Uterus (tissue), 4 donors: ENCODE data around the gene CDS2. TPM values are rescaled to one million over a fixed set of nuclear protein-coding genes. Genes with fewer than 3 reads are reported as not detected.
"Not testable (repeated sequence)": the region's sequence is repeated elsewhere in the genome, so short reads cannot be mapped to it uniquely, and the experiment has no call there.

Source experiments
- DNase-seq, 2 donors: peaks; one replicate each; pipeline ENCODE4 v3.0.0-alpha.2; 2019 to 2020
- H3K27ac ChIP-seq, 2 donors: fragments of 200-600 bp; sonication (generic); 1 replicate in 1 of 2; 2 replicates in 1 of 2; pipeline ENCODE4 v1.5.1; 2016 to 2018
- H3K27me3 ChIP-seq, 2 donors: fragments of 200-600 bp; sonication (generic); one replicate each; pipeline ENCODE4 v1.5.1; 2018 to 2019; ENCODE audit warnings: control low read depth in 1 of 2
- H3K36me3 ChIP-seq, 2 donors: fragments of 200-600 bp; sonication (generic); one replicate each; pipeline ENCODE4 v1.5.1; 2019; ENCODE audit warnings: control low read depth in 1 of 2
- H3K4me1 ChIP-seq, 2 donors: fragments of 200-600 bp; sonication (generic); one replicate each; pipeline ENCODE4 v1.5.1; 2018 to 2019; ENCODE audit warnings: control low read depth in 1 of 2
- H3K4me3 ChIP-seq, 2 donors: fragments of 200-600 bp; sonication (generic); 1 replicate in 1 of 2; 2 replicates in 1 of 2; pipeline ENCODE4 v1.5.1; 2018 to 2019; ENCODE audit warnings: mild to moderate bottlenecking in 1 of 2
- H3K9me3 ChIP-seq, 2 donors: fragments of 200-600 bp; sonication (generic); one replicate each; pipeline ENCODE4 v1.5.1; 2019; ENCODE audit warnings: control low read depth in 1 of 2
- CTCF ChIP-seq, 4 experiments: fragments of 200-600 bp in 2 of 4; fragments of 450-650 bp in 2 of 4; sonication (generic) in 2 of 4; IDR thresholded peaks; one replicate each; pipeline ENCODE4 v1.5.1; 2016 to 2019; ENCODE audit warnings: antibody characterized with exemption in 4 of 4, mild to moderate bottlenecking in 2 of 4, moderate library complexity in 1 of 4
- POLR2A ChIP-seq, 2 donors: fragments of 450-650 bp; IDR thresholded peaks; one replicate each; pipeline ENCODE4 v1.6.1; 2016; ENCODE audit warnings: antibody characterized with exemption in 2 of 2, mild to moderate bottlenecking in 1 of 2, moderate library complexity in 1 of 2
- intact Hi-C: fragments of 100-400 bp; cut with DNase I; formaldehyde crosslinking; loops from one replicate; pipeline ENCODE4 v1.15.1; 2023; ENCODE audit warnings: low total_unique reads
- total RNA-seq, 4 donors: library from RNA; depleted of rRNA in 3 of 4; stranded (reverse); fragments of >200 nt in 3 of 4; gene quantifications; one replicate each; pipeline versions ENCODE4 v1.1.0 to v1.2.4, GENCODE V29; 2014 to 2023
- donor health status: DM: yes; HTN: yes; CAD: no.

CDS2 gene
- total RNA-seq, 4 donors from 2014 or later: 22.5 to 66.6 (median 41.7) TPM

- no peaks in the 10 kb centered on the region for H3K9me3 ChIP-seq
- intact Hi-C loops: no loop called here
- TF ChIP-seq POLR2A (IDR thresholded peaks at IDR 0.05) (no peak), CTCF (IDR thresholded peaks at IDR 0.05) (no peak)
- no peaks in the 10 kb centered on the region for H3K4me1 ChIP-seq
- H3K4me3 ChIP-seq: no peak overlapping the region
- H3K27me3 ChIP-seq: no peaks in the 10 kb centered on the region
- H3K27ac ChIP-seq: no peak overlapping the region
- DNase-seq: no peak
- peaks cover 0 to 2% of the 10 kb centered on the region in 2 donors for H3K36me3 ChIP-seq
Measured at GRCh38 chr20:5096463-5096862, 30.3 kb upstream of the CDS2 start.

- H3K36me3 ChIP-seq, H3K9me3 ChIP-seq, DNase-seq: not testable (repeated sequence)
Measured at GRCh38 chr20:5099009-5099408, 27.8 kb upstream of the CDS2 start.

GRCh38 chr20:5099909-5100308 is 26.9 kb upstream of the CDS2 start:
- H3K4me1 ChIP-seq, H3K27me3 ChIP-seq, intact Hi-C loops, H3K27ac ChIP-seq, H3K4me3 ChIP-seq, H3K9me3 ChIP-seq, DNase-seq, H3K36me3 ChIP-seq: not testable (repeated sequence)

More at GRCh38 chr20:5099009-5099408, 27.8 kb upstream of the CDS2 start:
- intact Hi-C loops, H3K4me3 ChIP-seq, H3K27me3 ChIP-seq, H3K27ac ChIP-seq, H3K4me1 ChIP-seq: not testable (repeated sequence)

- Histone ChIP-seq H3K27me3 (no peaks in the 10 kb centered on the region), H3K4me3 (no peak overlapping the region), H3K9me3 (no peaks in the 10 kb centered on the region), H3K36me3 (no peaks in the 10 kb centered on the region), H3K4me1 (no peaks in the 10 kb centered on the region), H3K27ac (no peak overlapping the region)
- intact Hi-C loops: no loop called here
- DNase-seq: peak; percentile 68 to 71
- TF ChIP-seq POLR2A (IDR thresholded peaks at IDR 0.05) (no peak), CTCF (IDR thresholded peaks at IDR 0.05) (peak; percentile 79 to 88 (median 84))
Measured at GRCh38 chr20:5100684-5101347, 26.0 kb upstream of the CDS2 start.

- Histone ChIP-seq H3K9me3 (no peaks in the 10 kb centered on the region), H3K27me3 (no peaks in the 10 kb centered on the region), H3K36me3 (no peaks in the 10 kb centered on the region), H3K4me3 (no peak overlapping the region), H3K4me1 (no peaks in the 10 kb centered on the region), H3K27ac (no peak overlapping the region)
- no peak for TF ChIP-seq POLR2A (IDR thresholded peaks at IDR 0.05)
- TF ChIP-seq CTCF (IDR thresholded peaks at IDR 0.05): no peak
- no peak for DNase-seq
- intact Hi-C loops: no loop called here
Measured at GRCh38 chr20:5104479-5104878, 22.3 kb upstream of the CDS2 start.

GRCh38 chr20:5109276-5109675 is 17.5 kb upstream of the CDS2 start:
- DNase-seq: no peak
- intact Hi-C loops: no loop called here
- Histone ChIP-seq H3K4me3 (no peak overlapping the region), H3K27me3 (no peaks in the 10 kb centered on the region), H3K9me3 (no peaks in the 10 kb centered on the region), H3K36me3 (no peaks in the 10 kb centered on the region), H3K27ac (no peak overlapping the region), H3K4me1 (peaks cover 0 to 3% of the 10 kb centered on the region in 2 donors)
- TF ChIP-seq POLR2A (IDR thresholded peaks at IDR 0.05) (no peak), CTCF (IDR thresholded peaks at IDR 0.05) (no peak)
